AG04449 (cell line): ENCODE results near the gene UNC13C.
"Not testable (repeated sequence)": the region's sequence is repeated elsewhere in the genome, so short reads cannot be mapped to it uniquely, and the experiment has no call there.

Experiments used
- CTCF ChIA-PET: fragments of 350-600 bp; formaldehyde crosslinking; extraction: SDS; loops from one replicate; lab custom pipeline; 2021; ENCODE audit warnings: antibody characterized with exemption; lab: Yijun Ruan, JAX
- POLR2A ChIA-PET: fragments of 400-600, 350-600 bp; formaldehyde crosslinking; extraction: SDS; loops from one replicate; lab custom pipeline; 2020; ENCODE audit warnings: antibody characterized with exemption, inconsistent platforms; lab: Yijun Ruan, JAX
- DNase-seq: peaks from one replicate; pipeline ENCODE4 v3.0.0-alpha.2; 2010; ENCODE audit warnings: low read depth, low spot score
- H3K4me3 ChIP-seq: 2 replicates; pipeline ENCODE4 v1.5.1; 2011; ENCODE audit warnings: low read depth, mild to moderate bottlenecking, control low read depth, low read length
- CTCF ChIP-seq: IDR thresholded peaks from one replicate; pipeline ENCODE4 v1.5.1; 2011; ENCODE audit warnings: mild to moderate bottlenecking, moderate library complexity, low read length, control low read depth, inconsistent platforms; ENCODE audit not compliant: insufficient read depth; ENCODE audit errors: missing control alignments

UNC13C gene

GRCh38 chr15:54387799-54388198, 409.6 kb downstream of the UNC13C start:
- no peak for DNase-seq
- ChIA-PET POLR2A (no interaction called here), CTCF (no interaction called here)
- no peak for TF ChIP-seq CTCF
- no peak overlapping the region for H3K4me3 ChIP-seq

DNA sequence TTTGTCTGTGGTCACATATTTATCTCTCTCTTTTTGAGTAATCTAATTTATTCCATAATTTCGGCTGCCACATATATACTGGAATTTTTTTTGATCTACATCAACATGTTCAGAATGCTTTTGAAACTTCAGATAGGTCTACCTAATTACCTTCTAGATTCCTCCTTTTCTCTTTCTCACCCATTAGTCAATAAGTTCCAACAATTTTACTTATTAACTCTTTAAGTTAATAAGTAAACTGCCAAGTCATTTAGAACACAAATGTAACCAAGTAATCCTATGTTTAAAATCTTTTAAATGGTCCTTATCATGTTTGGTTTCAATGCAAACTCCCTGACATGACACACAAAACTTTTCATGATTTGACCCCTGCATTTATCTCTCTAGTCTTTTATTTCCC, 410.5 kb downstream of the UNC13C start:
- ChIA-PET POLR2A (no interaction called here), CTCF (no interaction called here)
- no peak for DNase-seq
- no peak for TF ChIP-seq CTCF
- H3K4me3 ChIP-seq = no peak overlapping the region

- no peak overlapping the region for H3K4me3 ChIP-seq
- ChIA-PET POLR2A (no interaction called here), CTCF (no interaction called here)
- no peak for TF ChIP-seq CTCF
- DNase-seq = no peak
These were observed 432.2 kb downstream of the UNC13C start for GRCh38 chr15:54410481-54410880.

GRCh38 chr15:54424171-54424570, 445.9 kb downstream of the UNC13C start:
- CTCF ChIA-PET = no interaction called here
- no peak overlapping the region for H3K4me3 ChIP-seq
- TF ChIP-seq CTCF = no peak
- POLR2A ChIA-PET = no interaction called here
- no peak for DNase-seq

GRCh38 chr15:54428596-54428995, 450.4 kb downstream of the UNC13C start:
- CTCF ChIA-PET = no interaction called here
- no peak for TF ChIP-seq CTCF
- no peak overlapping the region for H3K4me3 ChIP-seq
- POLR2A ChIA-PET = no interaction called here
- DNase-seq = no peak

DNA sequence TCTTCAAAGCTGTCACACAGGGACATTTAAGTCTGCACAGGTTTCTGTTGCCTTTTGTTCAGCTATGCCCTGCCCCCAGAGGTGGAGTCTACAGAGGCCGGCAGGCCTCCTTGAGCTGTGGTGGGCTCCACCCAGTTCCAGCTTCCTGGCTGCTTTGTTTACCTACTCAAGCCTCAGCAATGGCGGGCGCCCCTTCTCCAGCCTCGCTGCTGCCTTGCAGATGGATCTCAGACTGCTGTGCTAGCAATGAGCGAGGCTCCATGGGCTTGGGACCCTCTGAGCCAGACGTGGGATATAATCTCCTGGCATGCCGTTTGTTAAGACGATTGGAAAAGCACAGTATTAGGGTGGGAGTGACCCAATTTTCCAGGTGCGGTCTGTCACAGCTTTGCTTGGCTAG, 472.0 kb downstream of the UNC13C start:
- H3K4me3 ChIP-seq, DNase-seq, POLR2A ChIA-PET, CTCF ChIA-PET: not testable (repeated sequence)

DNA sequence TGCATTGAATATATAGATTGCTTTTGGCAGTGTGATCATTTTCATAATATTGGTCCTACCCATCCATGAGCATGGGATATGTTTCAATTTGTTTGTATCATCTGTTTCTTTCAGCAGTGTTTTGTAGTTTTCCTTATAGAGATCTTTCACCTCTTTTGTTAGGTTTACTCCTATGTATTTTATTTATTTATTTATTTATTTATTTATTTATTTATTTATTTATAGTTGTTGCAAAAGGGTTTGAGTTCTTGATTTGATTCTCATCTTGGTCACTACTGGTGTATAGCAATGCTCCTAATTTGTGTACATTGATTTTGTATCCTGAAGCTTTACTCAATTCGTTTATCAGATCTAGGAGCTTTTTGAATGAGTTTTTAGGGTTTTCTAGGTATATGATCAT, 478.2 kb downstream of the UNC13C start:
- TF ChIP-seq CTCF = no peak
- ChIA-PET CTCF (no interaction called here), POLR2A (no interaction called here)
- H3K4me3 ChIP-seq = no peak overlapping the region
- DNase-seq = no peak
